Lower lobe of right lung (tissue), 2 donors: ENCODE data around the gene TOMM20. TPM values are rescaled to one million over a fixed set of nuclear protein-coding genes. Genes with fewer than 3 reads are reported as not detected.
A peak's percentile ranks its signal among the peaks of the same experiment; 100 is the strongest.
"Not testable (repeated sequence)": the region's sequence is repeated elsewhere in the genome, so short reads cannot be mapped to it uniquely, and the experiment has no call there.

ENCODE experiments used
- ATAC-seq, 2 donors: fragments of 200-7000 bp; cut with Tn5 transposase; one replicate each; pipeline ENCODE4 v1.9.1; 2020 to 2022; ENCODE audit warnings: mild to moderate bottlenecking in 2 of 2, moderate library complexity in 2 of 2
- DNase-seq: peaks from one replicate; pipeline ENCODE4 v3.0.0-alpha.2; 2020
- H3K27ac ChIP-seq: fragments of 200-600 bp; one replicate; pipeline ENCODE4 v1.8.0; 2022
- H3K27me3 ChIP-seq: fragments of 200-600 bp; one replicate; pipeline ENCODE4 v1.8.0; 2022; ENCODE audit warnings: low read depth
- H3K36me3 ChIP-seq: fragments of 200-600 bp; one replicate; pipeline ENCODE4 v1.8.0; 2022; ENCODE audit warnings: mild to moderate bottlenecking
- H3K4me1 ChIP-seq: fragments of 200-600 bp; one replicate; pipeline ENCODE4 v1.8.0; 2022
- H3K4me3 ChIP-seq: fragments of 200-600 bp; one replicate; pipeline ENCODE4 v1.8.0; 2022; ENCODE audit warnings: mild to moderate bottlenecking
- H3K9me3 ChIP-seq: fragments of 200-600 bp; one replicate; pipeline ENCODE4 v1.8.0; 2022
- intact Hi-C: fragments of 100-400 bp; cut with DNase I; formaldehyde crosslinking; loops from one replicate; pipeline ENCODE4 v1.11.0; 2022
- total RNA-seq: library from RNA; stranded (reverse); fragmentation: NEBNext Ultra II Directional; extraction: Animal tissue kit (Norgen Biotek cat#: 25700); gene quantifications from one replicate; pipeline ENCODE4 v1.2.1, GENCODE V29; 2021
- TF ChIP-seq, protein P1 (sequence below): fragments of 200-600 bp; IDR thresholded peaks from one replicate; pipeline ENCODE4 v1.8.0; 2022; ENCODE audit warnings: antibody characterized with exemption, mild to moderate bottlenecking
- donor health status: DM: no; HTN: yes; CAD: no; lungs with severe emphysema.

The TOMM20 gene
- total RNA-seq, 1 donor from 2014 or later, result 88.4 TPM

DNA sequence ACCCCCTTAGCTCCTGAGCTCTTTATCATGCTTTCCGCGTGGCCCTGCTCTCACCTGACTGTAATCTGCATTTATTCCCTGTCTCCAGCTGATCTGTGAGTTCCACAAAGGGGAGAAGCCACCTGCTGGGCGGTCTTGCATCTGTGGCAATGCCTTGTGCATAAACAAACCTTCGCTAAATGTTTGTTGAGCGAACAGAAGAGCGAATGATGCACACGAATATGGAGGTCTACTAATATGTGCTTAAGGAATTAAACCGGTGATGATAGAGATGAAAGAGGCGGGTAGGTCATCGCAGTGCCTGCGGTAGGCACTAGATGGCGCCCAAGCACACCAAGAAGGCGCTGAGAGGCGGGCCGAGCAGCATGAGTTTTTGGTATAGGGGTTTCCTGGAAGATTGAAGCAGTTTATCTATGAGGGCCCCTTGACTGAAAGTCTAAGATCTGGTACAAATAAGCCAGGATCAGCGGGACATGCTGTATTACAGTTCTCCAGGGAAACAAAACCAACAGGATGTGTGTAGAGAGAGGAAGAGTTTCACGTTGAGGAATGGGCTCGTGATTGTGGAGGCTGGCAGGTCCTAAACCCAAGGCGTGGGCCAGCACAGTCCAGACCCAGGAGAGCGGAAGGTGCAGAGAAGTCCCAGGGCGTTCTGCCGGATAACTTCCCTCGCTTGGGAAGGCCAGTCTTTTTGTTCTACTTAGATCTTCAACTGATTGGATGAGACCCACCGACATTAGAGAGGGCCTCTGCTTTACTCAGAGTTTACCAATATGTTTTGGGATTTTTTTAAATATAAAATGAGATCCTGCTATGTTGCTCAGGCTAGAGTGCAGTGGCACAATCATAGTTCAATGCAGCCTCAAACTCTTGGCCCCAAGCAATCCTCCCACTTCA is 34.7 kb downstream of the TOMM20 start:
- H3K9me3 ChIP-seq, result no peaks in the 10 kb centered on the region
- peak; percentile 89 to 91 for ATAC-seq
- H3K4me3 ChIP-seq, result peak overlapping the region; percentile 26
- TF ChIP-seq, protein P1, sequence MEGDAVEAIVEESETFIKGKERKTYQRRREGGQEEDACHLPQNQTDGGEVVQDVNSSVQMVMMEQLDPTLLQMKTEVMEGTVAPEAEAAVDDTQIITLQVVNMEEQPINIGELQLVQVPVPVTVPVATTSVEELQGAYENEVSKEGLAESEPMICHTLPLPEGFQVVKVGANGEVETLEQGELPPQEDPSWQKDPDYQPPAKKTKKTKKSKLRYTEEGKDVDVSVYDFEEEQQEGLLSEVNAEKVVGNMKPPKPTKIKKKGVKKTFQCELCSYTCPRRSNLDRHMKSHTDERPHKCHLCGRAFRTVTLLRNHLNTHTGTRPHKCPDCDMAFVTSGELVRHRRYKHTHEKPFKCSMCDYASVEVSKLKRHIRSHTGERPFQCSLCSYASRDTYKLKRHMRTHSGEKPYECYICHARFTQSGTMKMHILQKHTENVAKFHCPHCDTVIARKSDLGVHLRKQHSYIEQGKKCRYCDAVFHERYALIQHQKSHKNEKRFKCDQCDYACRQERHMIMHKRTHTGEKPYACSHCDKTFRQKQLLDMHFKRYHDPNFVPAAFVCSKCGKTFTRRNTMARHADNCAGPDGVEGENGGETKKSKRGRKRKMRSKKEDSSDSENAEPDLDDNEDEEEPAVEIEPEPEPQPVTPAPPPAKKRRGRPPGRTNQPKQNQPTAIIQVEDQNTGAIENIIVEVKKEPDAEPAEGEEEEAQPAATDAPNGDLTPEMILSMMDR, result peak; percentile 93
- no peaks in the 10 kb centered on the region for H3K36me3 ChIP-seq
- intact Hi-C loops, result no loop called here
- H3K27me3 ChIP-seq, result no peaks in the 10 kb centered on the region
- H3K27ac ChIP-seq, result no peak overlapping the region
- peak; percentile 86 for DNase-seq
- peaks cover 11% of the 10 kb centered on the region for H3K4me1 ChIP-seq

DNA sequence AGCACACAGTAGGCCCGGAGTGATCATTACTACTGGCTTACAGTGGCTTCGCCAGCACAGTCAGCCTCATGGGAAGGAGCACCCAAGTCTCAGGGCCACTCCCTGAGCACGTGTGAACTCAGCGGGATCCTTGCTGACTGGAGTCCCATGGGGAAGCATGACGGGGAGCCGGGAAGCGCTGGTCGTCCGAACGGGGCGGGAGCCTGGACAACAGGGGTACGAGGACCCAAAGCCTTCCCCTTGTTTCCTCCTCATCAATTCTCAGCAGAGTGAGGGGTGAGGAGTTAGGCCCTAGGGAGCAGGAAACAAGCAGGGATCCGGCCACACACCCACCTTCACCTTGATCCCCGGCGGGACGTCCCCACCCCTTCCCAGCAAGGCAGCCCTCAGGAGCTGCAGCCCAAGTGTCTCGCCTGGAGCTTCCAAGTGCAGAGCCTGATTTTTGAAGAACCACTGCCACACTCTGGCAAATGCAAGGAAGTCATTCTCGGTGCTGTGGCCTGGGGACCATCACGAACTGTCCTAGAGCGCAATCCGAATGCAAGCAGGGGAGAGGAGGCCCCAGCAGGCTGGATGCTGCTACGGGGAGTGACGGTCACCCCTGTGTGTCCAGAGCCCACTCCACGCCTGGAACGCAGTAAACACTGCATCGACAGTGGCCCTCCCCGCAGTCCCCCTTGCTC is 35.5 kb downstream of the TOMM20 start:
- intact Hi-C loops, result no loop called here
- no peaks in the 10 kb centered on the region for H3K36me3 ChIP-seq
- H3K4me3 ChIP-seq, result peak overlapping the region; percentile 26
- H3K4me1 ChIP-seq, result peaks cover 11% of the 10 kb centered on the region
- H3K27me3 ChIP-seq, result no peaks in the 10 kb centered on the region
- peak; percentile 73 to 77 for ATAC-seq
- TF ChIP-seq, protein P1, result no peak
- H3K9me3 ChIP-seq, result no peaks in the 10 kb centered on the region
- H3K27ac ChIP-seq, result peak overlapping the region; percentile 6
- DNase-seq, result no peak

DNA sequence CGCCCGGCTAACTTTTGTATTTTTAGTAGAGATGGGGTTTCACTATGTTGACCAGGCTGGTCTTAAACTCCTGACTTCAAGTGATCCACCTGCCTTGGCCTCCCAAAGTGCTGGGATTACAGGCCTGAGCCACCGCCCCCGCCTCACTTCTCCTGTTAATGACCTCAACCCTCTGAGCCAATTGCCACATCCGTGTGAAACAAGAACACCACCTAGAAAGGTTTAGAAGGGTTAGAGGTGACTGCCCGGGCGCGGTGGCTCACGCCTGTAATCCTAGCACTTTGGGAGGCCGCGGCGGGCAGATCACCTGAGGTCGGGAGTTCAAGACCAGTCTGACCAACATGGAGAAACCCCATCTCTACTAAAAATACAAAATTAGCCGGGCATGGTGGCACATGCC is 36.2 kb downstream of the TOMM20 start:
- ATAC-seq, H3K27ac ChIP-seq, H3K36me3 ChIP-seq, H3K27me3 ChIP-seq, H3K4me3 ChIP-seq, H3K9me3 ChIP-seq, DNase-seq, intact Hi-C loops: not testable (repeated sequence)
- peaks cover 11% of the 10 kb centered on the region for H3K4me1 ChIP-seq

DNA sequence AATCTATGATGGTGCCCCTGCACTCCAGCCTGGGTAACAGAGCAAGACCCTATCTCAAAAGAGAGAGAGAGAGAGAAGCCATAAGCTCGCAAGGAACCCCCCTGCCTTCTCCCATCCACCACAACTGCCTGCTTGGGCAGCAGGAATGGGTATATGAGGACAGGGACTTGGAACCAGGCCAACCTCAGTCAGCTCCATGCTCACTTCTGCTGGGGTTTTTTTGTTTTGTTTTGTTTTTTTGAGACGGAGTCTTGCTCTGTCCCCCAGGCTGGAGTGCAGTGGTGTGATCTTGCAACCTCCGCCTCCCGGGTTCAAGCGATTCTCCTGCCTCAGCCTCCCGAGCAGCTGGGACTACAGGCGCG is 36.6 kb downstream of the TOMM20 start:
- DNase-seq, intact Hi-C loops, ATAC-seq: not testable (repeated sequence)

DNA sequence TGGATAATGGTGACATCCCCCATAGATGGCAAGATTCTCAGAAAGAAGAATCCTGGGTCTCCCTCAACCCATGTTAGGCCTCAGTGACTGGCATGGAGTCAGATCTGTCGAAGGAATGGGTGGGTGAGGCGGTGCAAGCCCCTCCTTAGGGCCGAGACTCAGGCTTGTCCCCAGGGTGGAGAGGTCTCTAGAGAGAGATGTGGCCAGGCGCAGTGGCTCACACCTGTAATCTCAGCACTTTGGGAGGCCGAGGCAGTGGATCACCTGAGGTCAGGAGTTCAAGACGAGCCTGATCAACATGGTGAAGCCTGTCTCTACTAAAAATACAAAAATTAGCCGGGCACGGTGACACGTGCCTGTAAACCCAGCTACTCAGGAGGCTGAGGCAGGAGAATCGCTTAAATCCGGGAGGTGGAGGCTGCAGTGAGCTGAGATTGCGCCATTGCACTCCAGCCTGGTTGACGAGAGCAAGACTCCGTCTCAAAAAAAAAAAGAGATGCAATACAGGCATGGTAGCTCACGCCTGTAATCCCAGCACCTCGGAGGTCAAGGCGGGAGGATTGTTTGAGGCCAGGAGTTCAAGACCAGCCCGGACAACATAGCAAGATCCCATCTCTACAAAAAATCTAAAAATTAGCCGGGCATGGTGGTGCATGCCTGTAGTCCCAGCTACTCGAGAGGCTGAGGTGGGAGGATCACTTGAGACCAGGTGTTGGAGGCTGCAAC is 37.2 kb downstream of the TOMM20 start:
- ATAC-seq, H3K4me3 ChIP-seq, H3K27me3 ChIP-seq, H3K27ac ChIP-seq, intact Hi-C loops, H3K36me3 ChIP-seq, H3K9me3 ChIP-seq, DNase-seq: not testable (repeated sequence)
- peaks cover 11% of the 10 kb centered on the region for H3K4me1 ChIP-seq

More for the DNA sequence above, 36.6 kb downstream of the TOMM20 start:
- H3K9me3 ChIP-seq, H3K27me3 ChIP-seq, H3K4me3 ChIP-seq, H3K27ac ChIP-seq, H3K36me3 ChIP-seq: not testable (repeated sequence)
- H3K4me1 ChIP-seq, result peaks cover 11% of the 10 kb centered on the region

DNA sequence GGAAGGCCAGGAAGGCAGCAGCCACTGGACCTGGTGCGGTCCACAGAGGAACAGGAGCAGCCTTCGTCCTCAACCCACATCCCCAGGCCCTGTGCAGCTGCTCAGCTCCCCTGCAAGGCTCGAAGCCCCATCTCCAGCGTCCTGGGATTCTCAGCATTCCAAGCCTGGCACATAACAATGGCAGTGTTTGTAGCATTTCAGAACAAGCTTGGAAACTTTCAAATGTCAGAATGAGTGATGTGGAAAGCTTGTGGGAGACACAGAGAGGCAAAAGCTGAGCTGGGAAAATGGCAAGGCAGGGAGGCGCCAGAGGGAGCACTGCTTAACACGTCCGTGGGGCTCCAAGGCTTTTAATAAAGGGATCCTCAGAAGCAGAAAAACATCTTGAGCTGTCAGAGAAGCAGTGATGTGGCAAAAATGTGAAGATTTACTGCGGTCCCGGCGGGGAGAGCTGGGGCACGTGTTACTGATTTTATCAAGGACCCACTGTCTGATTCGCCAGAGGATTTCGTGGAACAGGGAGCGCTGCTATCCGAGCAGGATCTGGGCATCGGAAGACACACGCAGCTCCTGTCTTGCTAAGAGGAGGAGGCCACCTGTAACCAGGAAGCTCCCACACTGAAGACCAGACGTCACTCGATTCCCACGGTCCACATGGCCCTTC is 38.1 kb downstream of the TOMM20 start:
- Histone ChIP-seq H3K4me1 (peaks cover 11% of the 10 kb centered on the region), H3K4me3 (no peak overlapping the region), H3K36me3 (no peaks in the 10 kb centered on the region), H3K27ac (no peak overlapping the region), H3K9me3 (no peaks in the 10 kb centered on the region), H3K27me3 (no peaks in the 10 kb centered on the region)
- intact Hi-C loops, result no loop called here
- TF ChIP-seq, protein P1, result no peak
- DNase-seq (no peak), ATAC-seq (no peak)
